Measurements from ENCODE around the gene ABO.
"Not testable (repeated sequence)": the region's sequence is repeated elsewhere in the genome, so short reads cannot be mapped to it uniquely, and the experiment has no call there.

The ABO gene

GRCh38 chr9:133254471-133254870 is 20.5 kb downstream of the ABO start:
- no peak overlapping the region for H3K4me3 ChIP-seq (ENCODE audit: low read length)
- DNase-seq (ENCODE audit: low read depth) = no peak
- TF ChIP-seq CTCF (conservative IDR thresholded peaks at IDR 0.05; ENCODE audit: low read length) = no peak

GRCh38 chr9:133253268-133253667 is 21.7 kb downstream of the ABO start:
- no peak overlapping the region for H3K4me3 ChIP-seq (ENCODE audit: low read length)
- no peak for DNase-seq (ENCODE audit: low read depth)
- no peak for TF ChIP-seq CTCF (conservative IDR thresholded peaks at IDR 0.05; ENCODE audit: low read length)

DNA sequence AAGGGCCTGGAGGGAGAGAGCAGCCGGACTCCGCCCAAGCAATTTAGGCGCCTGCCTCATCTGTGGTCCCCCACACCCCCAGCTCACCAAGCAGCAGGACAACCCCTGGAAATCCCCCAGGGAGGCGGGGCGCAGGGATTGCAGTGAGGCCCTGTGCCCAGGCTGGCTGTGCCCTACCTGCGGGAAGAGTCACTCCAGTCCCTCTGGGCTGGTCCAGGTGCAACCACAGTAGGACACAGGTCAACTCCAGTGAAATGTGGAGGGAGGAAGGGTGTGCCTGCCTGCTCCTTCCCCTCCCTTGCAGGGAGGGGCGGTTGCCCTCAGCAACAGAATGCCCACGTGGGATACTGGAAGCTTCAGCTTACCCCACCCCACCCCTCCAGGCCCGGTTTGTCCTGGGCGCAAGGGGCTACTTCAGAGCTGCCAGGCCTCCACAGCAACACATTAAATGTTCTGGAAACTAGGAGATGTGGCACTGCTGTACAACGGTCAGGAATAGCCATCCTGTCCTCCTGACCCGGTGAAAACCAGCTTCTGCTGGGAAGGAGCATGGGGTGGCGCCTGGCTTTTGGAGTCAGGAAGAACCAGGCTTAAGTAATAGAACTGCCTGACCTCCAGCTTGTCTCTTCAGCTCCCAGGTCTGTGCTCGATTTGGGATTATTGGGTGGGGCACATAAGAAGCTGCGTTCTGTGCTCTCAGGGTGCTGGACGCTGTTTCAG is 22.5 kb downstream of the ABO start:
- TF ChIP-seq CTCF (conservative IDR thresholded peaks at IDR 0.05; ENCODE audit: low read length) = no peak
- H3K4me3 ChIP-seq (ENCODE audit: low read length) = no peak overlapping the region
- no peak for DNase-seq (ENCODE audit: low read depth)

- TF ChIP-seq CTCF (conservative IDR thresholded peaks at IDR 0.05; ENCODE audit: low read length) = no peak
- DNase-seq (ENCODE audit: low read depth) = no peak
- no peak overlapping the region for H3K4me3 ChIP-seq (ENCODE audit: low read length)
These were observed 23.2 kb downstream of the ABO start for GRCh38 chr9:133251773-133252172.

- H3K4me3 ChIP-seq (ENCODE audit: low read length); DNase-seq (ENCODE audit: low read depth): not testable (repeated sequence)
These were observed 23.8 kb downstream of the ABO start for GRCh38 chr9:133251221-133251620.

DNA sequence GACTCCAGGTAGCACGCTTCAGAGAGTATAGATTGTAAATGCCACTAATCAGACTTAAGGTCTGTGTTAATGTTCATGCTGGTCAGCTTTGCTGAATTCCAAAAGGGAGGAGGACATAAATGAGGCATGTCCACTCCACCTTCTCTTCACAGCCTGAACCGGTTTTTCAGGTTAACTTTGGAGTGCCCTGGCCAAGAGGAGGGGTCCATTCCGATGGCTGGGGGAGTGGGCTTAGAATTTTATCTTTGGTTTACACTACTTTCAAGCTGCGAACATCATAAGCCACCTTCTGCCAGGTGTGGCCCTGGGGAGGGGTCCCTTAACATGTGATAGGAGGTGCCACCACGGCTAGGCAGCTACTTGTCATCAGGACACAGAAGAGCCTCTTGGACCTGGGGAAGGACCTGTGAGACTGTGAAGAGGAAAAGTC is 24.2 kb downstream of the ABO start:
- TF ChIP-seq CTCF (conservative IDR thresholded peaks at IDR 0.05; ENCODE audit: low read length) = no peak
- DNase-seq (ENCODE audit: low read depth) = no peak
- H3K4me3 ChIP-seq (ENCODE audit: low read length) = no peak overlapping the region

GRCh38 chr9:133249337-133249736 is 25.7 kb downstream of the ABO start:
- no peak for TF ChIP-seq CTCF (conservative IDR thresholded peaks at IDR 0.05; ENCODE audit: low read length)
- DNase-seq (ENCODE audit: low read depth) = no peak
- no peak overlapping the region for H3K4me3 ChIP-seq (ENCODE audit: low read length)
